DOHH2 (cell line): Measurements from ENCODE around the gene RASA3.
"Not testable (repeated sequence)": the region's sequence is repeated elsewhere in the genome, so short reads cannot be mapped to it uniquely, and the experiment has no call there.

ENCODE experiments used
- CTCF ChIP-seq: fragments of 200-600 bp; sonication (generic); IDR thresholded peaks from one replicate; pipeline ENCODE4 v1.5.1; 2014; ENCODE audit warnings: antibody characterized with exemption, mild to moderate bottlenecking, low read depth, low read length; ENCODE audit not compliant: poor library complexity, severe bottlenecking
- EZH2phosphoT487 ChIP-seq: fragments of 200-600 bp; sonication (generic); IDR thresholded peaks from 2 replicates; pipeline ENCODE4 v1.6.1; 2017; ENCODE audit warnings: borderline replicate concordance, mild to moderate bottlenecking, antibody characterized with exemption, low read length, moderate library complexity, mixed read lengths

- not testable (repeated sequence) for TF ChIP-seq CTCF, EZH2phosphoT487
Measured at GRCh38 chr13:114133126-114133525, 703 bp upstream of the RASA3 start.
